Measurements from ENCODE around the gene PPBP.

- TF ChIP-seq CHD2 (IDR thresholded peaks at IDR 0.05; ENCODE audit: low read length, partially characterized antibody): no peak
- no peak for TF ChIP-seq CTCF (IDR thresholded peaks at IDR 0.05)
- TF ChIP-seq MXI1 (IDR thresholded peaks at IDR 0.05; ENCODE audit: low read depth, low read length): no peak
- TF ChIP-seq RAD21 (IDR thresholded peaks at IDR 0.05; ENCODE audit: low read length): no peak
- TF ChIP-seq POLR2AphosphoS5 (IDR thresholded peaks at IDR 0.05; ENCODE audit: low read depth, low read length): no peak
- TF ChIP-seq REST (IDR thresholded peaks at IDR 0.05; ENCODE audit: low read depth, low read length): no peak
- no peak for TF ChIP-seq EP300 (IDR thresholded peaks at IDR 0.05; ENCODE audit: borderline replicate concordance in 1 of 2, low read depth in 1 of 2, low read length in 1 of 2)
- TF ChIP-seq RFX5 (IDR thresholded peaks at IDR 0.05; ENCODE audit: low read length): no peak
- no peak for TF ChIP-seq NRF1 (IDR thresholded peaks at IDR 0.05; ENCODE audit: low read depth, low read length)
- no peak for TF ChIP-seq USF1 (IDR thresholded peaks at IDR 0.05; ENCODE audit: borderline replicate concordance, low read depth)
Measured at GRCh38 chr4:74018771-74019170, 30.8 kb upstream of the PPBP start.
